Measurements from ENCODE around the gene PRRG4.
"Not testable (repeated sequence)": the region's sequence is repeated elsewhere in the genome, so short reads cannot be mapped to it uniquely, and the experiment has no call there.

PRRG4 gene

GRCh38 chr11:32887707-32888383 lies 58.1 kb downstream of the PRRG4 start:
- H3K27me3 ChIP-seq (replicated peaks; ENCODE audit: control insufficient read depth, insufficient read depth, low read length); H3K4me3 ChIP-seq (ENCODE audit: low read length); H3K9ac ChIP-seq (ENCODE audit: low read length); H3K9me3 ChIP-seq (ENCODE audit: control insufficient read depth, low read length); H3K36me3 ChIP-seq (ENCODE audit: control insufficient read depth, insufficient read depth, low read length, severe bottlenecking); DNase-seq (ENCODE audit: low read depth): not testable (repeated sequence)
- H3K4me1 ChIP-seq (ENCODE audit: control insufficient read depth, insufficient read depth, low read length): peaks cover 10% of the 10 kb centered on the region

GRCh38 chr11:32888384-32888710 lies 58.6 kb downstream of the PRRG4 start:
- DNase-seq (ENCODE audit: low read depth); H3K4me3 ChIP-seq (ENCODE audit: low read length); H3K36me3 ChIP-seq (ENCODE audit: control insufficient read depth, insufficient read depth, low read length, severe bottlenecking); H3K27me3 ChIP-seq (replicated peaks; ENCODE audit: control insufficient read depth, insufficient read depth, low read length); H3K9me3 ChIP-seq (ENCODE audit: control insufficient read depth, low read length); H3K9ac ChIP-seq (ENCODE audit: low read length): not testable (repeated sequence)
- peaks cover 10% of the 10 kb centered on the region for H3K4me1 ChIP-seq (ENCODE audit: control insufficient read depth, insufficient read depth, low read length)

- no peak overlapping the region for H3K4me3 ChIP-seq (ENCODE audit: low read length)
- H3K9ac ChIP-seq (ENCODE audit: low read length): no peak overlapping the region
- no peaks in the 10 kb centered on the region for H3K36me3 ChIP-seq (ENCODE audit: control insufficient read depth, insufficient read depth, low read length, severe bottlenecking)
- peak; percentile 61 for DNase-seq (ENCODE audit: low read depth)
- H3K4me1 ChIP-seq (ENCODE audit: control insufficient read depth, insufficient read depth, low read length): peaks cover 10% of the 10 kb centered on the region
- no peaks in the 10 kb centered on the region for H3K9me3 ChIP-seq (ENCODE audit: control insufficient read depth, low read length)
- H3K27me3 ChIP-seq (replicated peaks; ENCODE audit: control insufficient read depth, insufficient read depth, low read length): no peaks in the 10 kb centered on the region
Observed at GRCh38 chr11:32888805-32889204, 59.1 kb downstream of the PRRG4 start.

- Histone ChIP-seq H3K27me3 (replicated peaks; ENCODE audit: control insufficient read depth, insufficient read depth, low read length) (no peaks in the 10 kb centered on the region), H3K4me1 (ENCODE audit: control insufficient read depth, insufficient read depth, low read length) (peaks cover 21% of the 10 kb centered on the region), H3K4me3 (ENCODE audit: low read length) (peak overlapping the region; percentile 95), H3K9me3 (ENCODE audit: control insufficient read depth, low read length) (no peaks in the 10 kb centered on the region), H3K36me3 (ENCODE audit: control insufficient read depth, insufficient read depth, low read length, severe bottlenecking) (no peaks in the 10 kb centered on the region), H3K9ac (ENCODE audit: low read length) (peak overlapping the region; percentile 94)
- DNase-seq (ENCODE audit: low read depth): no peak
Observed at GRCh38 chr11:32890843-32891656, 61.3 kb downstream of the PRRG4 start.

- Histone ChIP-seq H3K4me3 (ENCODE audit: low read length) (peak overlapping the region; percentile 95), H3K9ac (ENCODE audit: low read length) (peak overlapping the region; percentile 94), H3K9me3 (ENCODE audit: control insufficient read depth, low read length) (no peaks in the 10 kb centered on the region), H3K4me1 (ENCODE audit: control insufficient read depth, insufficient read depth, low read length) (peaks cover 21% of the 10 kb centered on the region), H3K36me3 (ENCODE audit: control insufficient read depth, insufficient read depth, low read length, severe bottlenecking) (no peaks in the 10 kb centered on the region), H3K27me3 (replicated peaks; ENCODE audit: control insufficient read depth, insufficient read depth, low read length) (no peaks in the 10 kb centered on the region)
- peak; percentile 6 for DNase-seq (ENCODE audit: low read depth)
Observed at GRCh38 chr11:32891657-32892354, 62.1 kb downstream of the PRRG4 start.

GRCh38 chr11:32892355-32893092 lies 62.8 kb downstream of the PRRG4 start, which contains the start of gene QSER1:
Gene QSER1 (plus strand): TSS chr11:32892811. CDS start chr11:32893126, 315 bp downstream.
- H3K4me3 ChIP-seq (ENCODE audit: low read length): peak within 1 kb of the TSS; percentile 95
- peak within 1 kb of the TSS; percentile 94 for H3K9ac ChIP-seq (ENCODE audit: low read length)
- no peaks in the 10 kb centered on the region for H3K36me3 ChIP-seq (ENCODE audit: control insufficient read depth, insufficient read depth, low read length, severe bottlenecking)
- peaks cover 21% of the 10 kb centered on the region for H3K4me1 ChIP-seq (ENCODE audit: control insufficient read depth, insufficient read depth, low read length)
- DNase-seq (ENCODE audit: low read depth): peak; percentile 80
- H3K27me3 ChIP-seq (replicated peaks; ENCODE audit: control insufficient read depth, insufficient read depth, low read length): no peaks in the 10 kb centered on the region
- no peaks in the 10 kb centered on the region for H3K9me3 ChIP-seq (ENCODE audit: control insufficient read depth, low read length)

- Histone ChIP-seq H3K9ac (ENCODE audit: low read length) (peak overlapping the region; percentile 89), H3K36me3 (ENCODE audit: control insufficient read depth, insufficient read depth, low read length, severe bottlenecking) (no peaks in the 10 kb centered on the region), H3K27me3 (replicated peaks; ENCODE audit: control insufficient read depth, insufficient read depth, low read length) (no peaks in the 10 kb centered on the region), H3K4me1 (ENCODE audit: control insufficient read depth, insufficient read depth, low read length) (peaks cover 21% of the 10 kb centered on the region), H3K9me3 (ENCODE audit: control insufficient read depth, low read length) (no peaks in the 10 kb centered on the region), H3K4me3 (ENCODE audit: low read length) (peak overlapping the region; percentile 91)
- DNase-seq (ENCODE audit: low read depth): no peak
Observed at GRCh38 chr11:32893093-32893342, 63.3 kb downstream of the PRRG4 start.

GRCh38 chr11:32893343-32894148 lies 63.8 kb downstream of the PRRG4 start:
- peak; percentile 78 for DNase-seq (ENCODE audit: low read depth)
- Histone ChIP-seq H3K36me3 (ENCODE audit: control insufficient read depth, insufficient read depth, low read length, severe bottlenecking) (no peaks in the 10 kb centered on the region), H3K4me3 (ENCODE audit: low read length) (peak overlapping the region; percentile 91), H3K9me3 (ENCODE audit: control insufficient read depth, low read length) (no peaks in the 10 kb centered on the region), H3K4me1 (ENCODE audit: control insufficient read depth, insufficient read depth, low read length) (peaks cover 19% of the 10 kb centered on the region), H3K9ac (ENCODE audit: low read length) (peak overlapping the region; percentile 89), H3K27me3 (replicated peaks; ENCODE audit: control insufficient read depth, insufficient read depth, low read length) (no peaks in the 10 kb centered on the region)

GRCh38 chr11:32894149-32894827 lies 64.6 kb downstream of the PRRG4 start:
- Histone ChIP-seq H3K27me3 (replicated peaks; ENCODE audit: control insufficient read depth, insufficient read depth, low read length) (no peaks in the 10 kb centered on the region), H3K4me1 (ENCODE audit: control insufficient read depth, insufficient read depth, low read length) (peaks cover 11% of the 10 kb centered on the region), H3K9ac (ENCODE audit: low read length) (peak overlapping the region; percentile 89), H3K36me3 (ENCODE audit: control insufficient read depth, insufficient read depth, low read length, severe bottlenecking) (no peaks in the 10 kb centered on the region), H3K9me3 (ENCODE audit: control insufficient read depth, low read length) (no peaks in the 10 kb centered on the region), H3K4me3 (ENCODE audit: low read length) (peak overlapping the region; percentile 91)
- DNase-seq (ENCODE audit: low read depth): peak; percentile 80

GRCh38 chr11:32894921-32895320 lies 65.2 kb downstream of the PRRG4 start:
- peak overlapping the region; percentile 89 for H3K9ac ChIP-seq (ENCODE audit: low read length)
- no peaks in the 10 kb centered on the region for H3K27me3 ChIP-seq (replicated peaks; ENCODE audit: control insufficient read depth, insufficient read depth, low read length)
- H3K9me3 ChIP-seq (ENCODE audit: control insufficient read depth, low read length): no peaks in the 10 kb centered on the region
- peaks cover 11% of the 10 kb centered on the region for H3K4me1 ChIP-seq (ENCODE audit: control insufficient read depth, insufficient read depth, low read length)
- peak overlapping the region; percentile 91 for H3K4me3 ChIP-seq (ENCODE audit: low read length)
- H3K36me3 ChIP-seq (ENCODE audit: control insufficient read depth, insufficient read depth, low read length, severe bottlenecking): no peaks in the 10 kb centered on the region
- DNase-seq (ENCODE audit: low read depth): peak; percentile 13

Data from adipocyte (in vitro differentiated cells).